Mesenchymal stem cell (in vitro differentiated cells and primary cell): ENCODE measurements around the gene RGS10.
"Not testable (repeated sequence)": the region's sequence is repeated elsewhere in the genome, so short reads cannot be mapped to it uniquely, and the experiment has no call there.

ENCODE experiments used
- DNase-seq: peaks from one replicate; pipeline ENCODE4 v3.0.0-alpha.2; 2013
- H2AFZ ChIP-seq: one replicate; pipeline ENCODE4 v1.6.1; 2013; ENCODE audit warnings: low read depth, mild to moderate bottlenecking, control low read depth, inconsistent platforms, low read length, moderate library complexity
- H2AK5ac ChIP-seq: 2 replicates; pipeline ENCODE4 v1.6.1; 2013; ENCODE audit warnings: low read length, moderate library complexity, mild to moderate bottlenecking, inconsistent platforms; ENCODE audit not compliant: severe bottlenecking
- H2BK120ac ChIP-seq: one replicate; pipeline ENCODE4 v1.6.1; 2013; ENCODE audit warnings: low read depth, mild to moderate bottlenecking, inconsistent platforms, low read length, moderate library complexity
- H2BK12ac ChIP-seq, 2 experiments: one replicate each; pipeline ENCODE4 v1.6.1; 2013; ENCODE audit warnings: inconsistent platforms in 2 of 2, low read length in 2 of 2, mild to moderate bottlenecking in 2 of 2, moderate library complexity in 2 of 2, control low read depth in 1 of 2
- H2BK15ac ChIP-seq: one replicate; pipeline ENCODE4 v1.6.1; 2013; ENCODE audit warnings: mild to moderate bottlenecking, low read depth, inconsistent platforms; ENCODE audit not compliant: poor library complexity, severe bottlenecking
- H2BK5ac ChIP-seq: 2 replicates; pipeline ENCODE4 v1.6.1; 2013; ENCODE audit warnings: low read depth, mild to moderate bottlenecking, low read length, control low read depth, inconsistent platforms; ENCODE audit not compliant: poor library complexity, severe bottlenecking
- H3K14ac ChIP-seq, 2 experiments: one replicate each; pipeline ENCODE4 v1.6.1; 2013; ENCODE audit warnings: inconsistent platforms in 2 of 2, low read length in 2 of 2, control low read depth in 1 of 2, mild to moderate bottlenecking in 1 of 2, moderate library complexity in 1 of 2
- H3K18ac ChIP-seq, 2 experiments: one replicate each; pipeline ENCODE4 v1.6.1; 2013; ENCODE audit warnings: inconsistent platforms in 2 of 2, low read length in 2 of 2, control low read depth in 1 of 2, low read depth in 1 of 2, mild to moderate bottlenecking in 1 of 2
- H3K23ac ChIP-seq, 2 experiments: one replicate each; pipeline ENCODE4 v1.6.1; 2013; ENCODE audit warnings: inconsistent platforms in 2 of 2, low read length in 2 of 2, mild to moderate bottlenecking in 2 of 2, moderate library complexity in 2 of 2, control low read depth in 1 of 2
- H3K27ac ChIP-seq: 2 replicates; pipeline ENCODE4 v1.5.1; 2013; ENCODE audit warnings: mild to moderate bottlenecking, moderate library complexity, low read length, control low read depth, inconsistent platforms; ENCODE audit not compliant: poor library complexity, severe bottlenecking
- H3K27me3 ChIP-seq, 2 experiments: 2 replicates each; pipeline versions ENCODE4 v1.6.1 to v1.7.0; 2013; ENCODE audit warnings: low read length in 2 of 2, mild to moderate bottlenecking in 2 of 2, moderate library complexity in 2 of 2, control low read depth in 1 of 2, inconsistent platforms in 1 of 2; ENCODE audit not compliant: control insufficient read depth in 1 of 2, insufficient read depth in 1 of 2
- H3K36me3 ChIP-seq, 2 experiments: 2 replicates each; pipeline versions ENCODE4 v1.6.1 to v1.7.0; 2013; ENCODE audit warnings: low read length in 2 of 2, control low read depth in 1 of 2, inconsistent platforms in 1 of 2, low read depth in 1 of 2, mild to moderate bottlenecking in 1 of 2; ENCODE audit not compliant: insufficient read depth in 2 of 2, control insufficient read depth in 1 of 2
- H3K4ac ChIP-seq, 2 experiments: one replicate each; pipeline ENCODE4 v1.6.1; 2013; ENCODE audit warnings: inconsistent platforms in 2 of 2, low read length in 2 of 2, mild to moderate bottlenecking in 2 of 2, moderate library complexity in 2 of 2, control low read depth in 1 of 2, low read depth in 1 of 2
- H3K4me1 ChIP-seq: 2 replicates; pipeline ENCODE4 v1.6.1; 2013; ENCODE audit warnings: low read depth, low read length, control low read depth; ENCODE audit not compliant: control insufficient read depth, insufficient read depth
- H3K4me2 ChIP-seq: 2 replicates; pipeline ENCODE4 v1.6.1; 2013; ENCODE audit warnings: low read length, mild to moderate bottlenecking, inconsistent platforms; ENCODE audit not compliant: poor library complexity, severe bottlenecking
- H3K4me3 ChIP-seq, 2 experiments: 2 replicates each; pipeline versions ENCODE4 v1.5.1 to v1.7.0; 2013; ENCODE audit warnings: low read length in 2 of 2, mild to moderate bottlenecking in 2 of 2, control low read depth in 1 of 2, low read depth in 1 of 2; ENCODE audit not compliant: insufficient read depth in 1 of 2
- H3K79me1 ChIP-seq: replicated peaks from 2 replicates; pipeline ENCODE4 v1.6.1; 2013; ENCODE audit warnings: mild to moderate bottlenecking, control low read depth, low read length, inconsistent platforms; ENCODE audit not compliant: poor library complexity, severe bottlenecking
- H3K9ac ChIP-seq: 2 replicates; pipeline ENCODE4 v1.7.0; 2013; ENCODE audit warnings: mild to moderate bottlenecking, low read length, moderate library complexity
- H3K9me3 ChIP-seq: 2 replicates; pipeline ENCODE4 v1.7.0; 2013; ENCODE audit warnings: mild to moderate bottlenecking, low read length; ENCODE audit not compliant: control insufficient read depth
- H4K8ac ChIP-seq: one replicate; pipeline ENCODE4 v1.6.1; 2013; ENCODE audit warnings: inconsistent platforms, mild to moderate bottlenecking, low read length, moderate library complexity
- H4K91ac ChIP-seq: one replicate; pipeline ENCODE4 v1.6.1; 2013; ENCODE audit warnings: mild to moderate bottlenecking, low read length, inconsistent platforms
- WGBS: methylation state at CpG from one replicate; pipeline ENCODE4 v1.1.7; 2013; ENCODE audit warnings: mixed read lengths; 5-methylcytosine and 5-hydroxymethylcytosine counted together

The RGS10 gene

DNA sequence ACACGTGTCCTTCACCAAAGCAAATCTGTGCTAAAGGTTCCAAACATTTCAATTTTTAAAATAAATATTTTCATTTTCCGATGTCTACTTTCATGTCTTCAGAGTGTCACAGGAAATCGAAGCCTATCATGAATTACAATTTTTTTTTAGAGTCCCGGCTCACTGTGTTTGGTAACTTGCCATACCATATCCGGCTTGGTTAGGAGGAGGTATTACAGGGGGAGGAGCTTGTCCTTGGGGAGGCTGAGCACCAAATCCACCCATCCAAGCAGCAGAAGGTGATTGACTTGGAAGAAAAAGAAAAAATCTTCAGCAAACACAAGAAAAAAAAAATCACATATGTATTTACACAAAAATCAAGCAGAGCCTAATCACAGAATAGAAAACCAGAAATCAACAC is 33.0 kb upstream of the RGS10 start:
- Histone ChIP-seq H3K79me1 (peaks cover 7% of the 10 kb centered on the region), H2BK120ac (no peak overlapping the region), H3K4me3 (no peak overlapping the region), H3K18ac (no peak overlapping the region), H3K4ac (no peak overlapping the region), H3K27me3 (no peaks in the 10 kb centered on the region), H3K9ac (no peak overlapping the region), H3K4me1 (no peaks in the 10 kb centered on the region), H2BK15ac (no peak overlapping the region), H3K23ac (no peak overlapping the region), H2AFZ (no peak overlapping the region), H4K91ac (no peak overlapping the region), H2AK5ac (no peak overlapping the region), H2BK5ac (no peak overlapping the region), H4K8ac (no peak overlapping the region), H3K4me2 (no peak overlapping the region), H2BK12ac (no peak overlapping the region), H3K14ac (no peak overlapping the region), H3K9me3 (no peaks in the 10 kb centered on the region), H3K36me3 (peaks cover 22 to 86% of the 10 kb centered on the region in 2 experiments), H3K27ac (no peak overlapping the region)
- DNase-seq, result no peak
- 95% methylated on average over 5 of the region's 5 CpGs for WGBS

- Histone ChIP-seq H2AFZ (no peak overlapping the region), H3K4me2 (no peak overlapping the region), H3K4me1 (no peaks in the 10 kb centered on the region), H3K4ac (no peak overlapping the region), H3K4me3 (no peak overlapping the region), H3K9me3 (no peaks in the 10 kb centered on the region), H2BK15ac (no peak overlapping the region), H3K27ac (no peak overlapping the region), H3K18ac (no peak overlapping the region), H3K27me3 (no peaks in the 10 kb centered on the region), H2BK12ac (no peak overlapping the region), H2AK5ac (no peak overlapping the region), H3K36me3 (peaks cover 13 to 14% of the 10 kb centered on the region in 2 experiments), H3K23ac (no peak overlapping the region), H2BK120ac (no peak overlapping the region), H3K14ac (no peak overlapping the region), H3K79me1 (no peaks in the 10 kb centered on the region), H4K91ac (no peak overlapping the region), H4K8ac (no peak overlapping the region), H3K9ac (no peak overlapping the region), H2BK5ac (no peak overlapping the region)
- 95% methylated on average over 6 of the region's 8 CpGs for WGBS
- DNase-seq, result no peak
Observed at GRCh38 chr10:119567978-119568377, 25.5 kb upstream of the RGS10 start.

DNA sequence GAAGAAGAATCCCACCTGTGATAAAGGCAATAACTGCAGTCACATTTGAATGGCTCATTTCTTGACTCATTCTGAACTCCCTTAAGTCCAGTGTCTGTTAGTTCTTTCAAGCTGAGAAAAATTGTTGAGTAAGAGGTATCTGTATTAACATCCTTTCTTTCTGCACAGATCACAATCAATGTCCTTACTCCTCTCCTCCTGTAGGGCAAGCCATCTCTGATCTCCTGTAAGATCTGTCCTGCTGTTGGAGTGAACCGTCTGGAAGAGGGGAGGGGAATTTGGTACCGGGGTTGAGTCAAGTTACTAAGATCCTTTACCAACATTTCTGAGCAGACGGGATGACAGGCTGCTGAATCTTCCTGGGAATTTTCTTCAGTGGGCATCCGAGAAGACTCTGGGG is 19.6 kb upstream of the RGS10 start:
- H3K23ac ChIP-seq, result no peak overlapping the region
- no peak overlapping the region for H2BK120ac ChIP-seq
- H3K4ac ChIP-seq, result no peak overlapping the region
- H3K14ac ChIP-seq, result no peak overlapping the region
- H3K18ac ChIP-seq, result no peak overlapping the region
- no peaks in the 10 kb centered on the region for H3K27me3 ChIP-seq
- H3K27ac ChIP-seq, result no peak overlapping the region
- H4K8ac ChIP-seq, result no peak overlapping the region
- H3K4me3 ChIP-seq, result no peak overlapping the region
- no peaks in the 10 kb centered on the region for H3K4me1 ChIP-seq
- H3K4me2 ChIP-seq, result no peak overlapping the region
- H2AFZ ChIP-seq, result no peak overlapping the region
- no peaks in the 10 kb centered on the region for H3K79me1 ChIP-seq
- H2BK5ac ChIP-seq, result no peak overlapping the region
- 96% methylated on average over 4 of the region's 4 CpGs for WGBS
- no peaks in the 10 kb centered on the region for H3K36me3 ChIP-seq
- no peak overlapping the region for H2AK5ac ChIP-seq
- H2BK12ac ChIP-seq, result no peak overlapping the region
- H2BK15ac ChIP-seq, result no peak overlapping the region
- H4K91ac ChIP-seq, result no peak overlapping the region
- no peak for DNase-seq
- no peaks in the 10 kb centered on the region for H3K9me3 ChIP-seq
- no peak overlapping the region for H3K9ac ChIP-seq

DNA sequence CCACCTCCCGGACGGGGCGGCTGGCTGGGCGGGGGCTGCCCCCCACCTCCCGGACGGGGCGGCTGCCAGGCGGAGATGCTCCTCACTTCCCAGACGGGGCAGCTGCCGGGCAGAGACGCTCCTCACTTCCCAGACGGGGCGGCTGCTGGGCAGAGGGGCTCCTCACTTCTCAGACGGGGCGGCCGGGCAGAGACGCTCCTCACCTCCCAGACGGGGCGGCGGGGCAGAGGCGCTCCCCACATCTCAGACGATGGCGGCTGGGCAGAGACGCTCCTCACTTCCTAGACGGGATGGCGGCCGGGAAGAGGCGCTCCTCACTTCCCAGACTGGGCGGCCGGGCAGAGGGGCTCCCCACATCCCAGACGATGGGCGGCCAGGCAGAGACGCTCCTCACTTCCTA is 17.0 kb upstream of the RGS10 start:
- H3K23ac ChIP-seq, H3K9ac ChIP-seq, H3K27me3 ChIP-seq, H2BK15ac ChIP-seq, H3K9me3 ChIP-seq, DNase-seq, H2BK12ac ChIP-seq, H3K4me2 ChIP-seq, H4K91ac ChIP-seq, H2BK120ac ChIP-seq, H3K18ac ChIP-seq, H3K4me1 ChIP-seq, H3K79me1 ChIP-seq, H2AFZ ChIP-seq, H4K8ac ChIP-seq, H3K36me3 ChIP-seq, H2BK5ac ChIP-seq, H3K14ac ChIP-seq, H3K4me3 ChIP-seq, H3K27ac ChIP-seq, H2AK5ac ChIP-seq, H3K4ac ChIP-seq: not testable (repeated sequence)
- 96% methylated on average over 26 of the region's 33 CpGs for WGBS
